ENCODE results near the gene USP17L15. TPM values are rescaled to one million over a fixed set of nuclear protein-coding genes. Genes with fewer than 3 reads are reported as not detected.

USP17L15 gene
- total RNA-seq, 1 donor from 2014 or later: not detected

Other genes with a start within 250 kb of the USP17L15 start
- not detected for gene FAM90A26, start 64.0 kb upstream of the USP17L15 start, total RNA-seq
- gene USP17L10, start 23.7 kb upstream of the USP17L15 start, total RNA-seq: not detected
- gene USP17L11, start 19.0 kb upstream of the USP17L15 start, total RNA-seq: not detected
- not detected for gene USP17L12, start 14.2 kb upstream of the USP17L15 start, total RNA-seq
- gene USP17L13, start 9.5 kb upstream of the USP17L15 start, total RNA-seq: not detected
- not detected for gene USP17L17, start 9.5 kb downstream of the USP17L15 start, total RNA-seq
- not detected for gene USP17L18, start 14.2 kb downstream of the USP17L15 start, total RNA-seq
- gene USP17L19, start 19.0 kb downstream of the USP17L15 start, total RNA-seq: not detected
- not detected for gene USP17L20, start 23.7 kb downstream of the USP17L15 start, total RNA-seq
- gene USP17L21, start 28.5 kb downstream of the USP17L15 start, total RNA-seq: not detected
- gene USP17L22, start 33.2 kb downstream of the USP17L15 start, total RNA-seq: not detected
- gene USP17L24, start 90.8 kb downstream of the USP17L15 start, total RNA-seq: not detected
- gene USP17L25, start 95.5 kb downstream of the USP17L15 start, total RNA-seq: not detected
- not detected for gene USP17L26, start 100.3 kb downstream of the USP17L15 start, total RNA-seq
- gene USP17L5, start 105.0 kb downstream of the USP17L15 start, total RNA-seq: not detected
- not detected for gene USP17L27, start 109.8 kb downstream of the USP17L15 start, total RNA-seq
- gene USP17L28, start 114.5 kb downstream of the USP17L15 start, total RNA-seq: not detected
- not detected for gene USP17L29, start 119.3 kb downstream of the USP17L15 start, total RNA-seq
- not detected for gene USP17L30, start 128.7 kb downstream of the USP17L15 start, total RNA-seq
- not detected for gene DEFB131A, start 210.0 kb downstream of the USP17L15 start, total RNA-seq

Measured in sciatic nerve (tissue), 1 donor.